NCI-H460 (cell line): ENCODE data around the gene NDUFAF8. TPM values are rescaled to one million over a fixed set of nuclear protein-coding genes. Genes with fewer than 3 reads are reported as not detected.

ENCODE experiments used
- DNase-seq: peaks from one replicate; pipeline ENCODE4 v3.0.0-alpha.2; 2016; ENCODE audit warnings: low read depth; ENCODE audit errors: extremely low read depth
- total RNA-seq: library from RNA; depleted of rRNA; stranded (reverse); fragments of >200 nt; shearing (Covaris generic); gene quantifications from 2 replicates; pipeline ENCODE4 v1.2.3, GENCODE V29; 2014

Gene NDUFAF8
- total RNA-seq, 1 experiment from 2014 or later, result 88.5 TPM

GRCh38 chr17:81237591-81238489 lies 1.3 kb upstream of the NDUFAF8 start:
- no peak for DNase-seq

GRCh38 chr17:81238490-81238814 lies 666 bp upstream of the NDUFAF8 start:
- no peak for DNase-seq

GRCh38 chr17:81239714-81240555 lies 817 bp downstream of the NDUFAF8 start:
- DNase-seq, result no peak

- DNase-seq, result no peak
These were observed 1.6 kb downstream of the NDUFAF8 start for GRCh38 chr17:81240761-81241160.

- no peak for DNase-seq
These were observed 2.1 kb downstream of the NDUFAF8 start for GRCh38 chr17:81241203-81241602.

- DNase-seq, result peak; percentile 26
These were observed 2.7 kb downstream of the NDUFAF8 start for GRCh38 chr17:81241648-81242420.

GRCh38 chr17:81242421-81243332 lies 3.6 kb downstream of the NDUFAF8 start:
- DNase-seq, result no peak

GRCh38 chr17:81243333-81243664 lies 4.2 kb downstream of the NDUFAF8 start:
- DNase-seq, result no peak

GRCh38 chr17:81244358-81245023 lies 5.4 kb downstream of the NDUFAF8 start:
- no peak for DNase-seq

GRCh38 chr17:81245024-81245664 lies 6.0 kb downstream of the NDUFAF8 start:
- no peak for DNase-seq

- no peak for DNase-seq
These were observed 6.7 kb downstream of the NDUFAF8 start for GRCh38 chr17:81245665-81246342.

GRCh38 chr17:81246343-81246670 lies 7.2 kb downstream of the NDUFAF8 start:
- DNase-seq, result no peak

GRCh38 chr17:81246679-81247338 lies 7.7 kb downstream of the NDUFAF8 start:
- no peak for DNase-seq

GRCh38 chr17:81247339-81247990 lies 8.3 kb downstream of the NDUFAF8 start:
- no peak for DNase-seq

GRCh38 chr17:81248649-81249048 lies 9.5 kb downstream of the NDUFAF8 start:
- DNase-seq, result no peak

GRCh38 chr17:81249223-81250040 lies 10.3 kb downstream of the NDUFAF8 start:
- no peak for DNase-seq
